ENCODE data around the gene TRHDE.

Gene TRHDE

DNA sequence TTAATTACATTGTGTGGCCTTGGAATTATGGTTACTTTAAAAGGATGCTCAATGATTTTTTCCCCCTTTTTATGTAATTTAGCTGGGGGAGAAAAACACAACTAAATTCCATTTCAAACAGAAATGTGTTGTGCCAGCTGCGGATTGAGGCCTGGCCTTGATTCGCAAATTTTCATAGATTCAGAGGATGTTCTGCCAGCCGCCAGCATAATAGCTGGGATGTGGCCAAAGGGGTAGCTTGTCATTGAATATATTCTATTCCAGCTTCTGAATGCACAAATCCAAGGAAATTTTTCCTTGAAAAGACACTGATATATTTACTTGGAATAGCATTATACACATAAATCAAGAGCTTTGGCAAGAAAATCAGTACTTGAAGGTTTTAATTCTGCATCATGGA, 43.7 kb downstream of the TRHDE start:
- DNase-seq (ENCODE audit: low read depth in 2 of 2) = no peak

GRCh38 chr12:72318341-72318740, 46.2 kb downstream of the TRHDE start:
- DNase-seq (ENCODE audit: low read depth in 2 of 2) = no peak

DNA sequence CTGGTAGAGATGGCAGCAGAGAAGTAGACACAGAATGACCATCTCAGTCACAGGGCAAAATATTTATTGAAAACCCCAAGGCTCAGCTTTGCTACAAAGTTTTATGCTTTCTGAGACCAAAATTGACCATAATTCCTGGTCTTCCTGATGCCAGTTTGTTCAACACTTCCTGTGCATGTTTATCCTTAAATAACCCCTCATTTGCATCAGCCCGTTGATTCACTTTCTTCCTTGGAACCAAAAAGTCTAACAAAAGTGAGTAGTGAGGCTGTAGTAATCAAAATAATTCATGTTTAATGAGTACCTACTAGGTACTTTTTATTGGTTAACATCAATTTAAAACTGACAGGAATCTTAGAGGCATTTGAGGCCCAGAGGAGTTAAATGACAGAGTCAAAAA, 51.7 kb downstream of the TRHDE start:
- no peak for DNase-seq (ENCODE audit: low read depth in 2 of 2)

DNA sequence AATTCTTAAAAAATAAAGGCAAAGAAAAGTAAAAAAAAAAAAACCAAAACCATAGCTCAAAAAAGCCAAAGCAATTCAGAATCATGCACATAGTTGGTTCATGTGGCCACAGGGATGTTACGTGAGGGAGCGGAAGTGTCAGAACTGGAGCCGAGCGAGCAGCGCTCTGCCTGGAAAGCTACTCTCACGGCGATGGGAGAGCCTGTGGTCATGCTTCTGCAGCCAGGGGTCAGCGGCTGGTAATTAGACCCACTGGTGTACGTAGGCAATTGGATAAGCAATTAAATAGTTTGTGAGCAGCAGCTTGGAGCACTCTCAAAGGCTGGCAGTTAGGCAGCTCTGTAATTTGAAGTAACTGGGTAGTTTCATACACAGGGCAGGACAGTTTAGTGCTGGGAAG, 58.1 kb downstream of the TRHDE start:
- no peak for DNase-seq (ENCODE audit: low read depth in 2 of 2)

DNA sequence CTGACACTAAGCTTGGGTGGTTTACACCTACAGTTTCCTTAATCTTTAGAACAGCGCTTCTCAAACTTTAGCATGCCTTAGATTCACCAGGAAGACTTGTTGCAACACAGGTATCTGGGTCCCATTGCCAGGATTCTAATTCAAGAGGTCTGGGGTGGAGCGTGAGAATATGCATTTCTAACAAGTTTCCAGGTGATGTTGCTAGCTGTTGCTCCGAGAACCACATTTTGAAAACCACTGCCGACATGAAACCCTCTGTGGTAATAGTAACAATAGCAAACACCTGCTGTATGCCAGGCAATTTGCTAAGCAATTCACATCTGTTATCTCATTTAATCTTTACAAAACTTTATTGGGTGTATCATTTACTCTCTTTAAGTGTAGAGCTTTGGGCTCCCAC, 58.6 kb downstream of the TRHDE start:
- DNase-seq (ENCODE audit: low read depth in 2 of 2) = no peak

DNA sequence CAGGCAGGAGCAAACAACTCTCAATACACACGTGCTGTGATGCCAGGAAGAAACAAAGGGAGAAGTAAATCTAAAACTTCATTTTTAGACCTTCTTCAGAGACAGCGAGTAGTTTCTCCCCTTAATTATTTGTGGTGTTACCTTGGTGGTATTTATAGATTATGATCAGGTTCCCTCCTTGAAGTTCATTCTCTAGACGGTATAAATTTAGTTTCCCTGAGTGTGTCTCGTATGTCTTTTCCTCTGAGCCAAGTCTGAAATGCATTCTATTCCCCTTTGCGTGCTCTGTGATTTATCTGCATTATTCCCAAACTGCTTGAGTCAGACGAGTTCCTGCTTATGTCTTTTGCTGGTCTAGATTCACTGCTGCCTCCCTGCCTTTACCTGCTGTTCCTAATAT, 65.2 kb downstream of the TRHDE start:
- no peak for DNase-seq (ENCODE audit: low read depth in 2 of 2)

- no peak for DNase-seq (ENCODE audit: low read depth in 2 of 2)
Measured at GRCh38 chr12:72337946-72338345, 65.8 kb downstream of the TRHDE start.

DNA sequence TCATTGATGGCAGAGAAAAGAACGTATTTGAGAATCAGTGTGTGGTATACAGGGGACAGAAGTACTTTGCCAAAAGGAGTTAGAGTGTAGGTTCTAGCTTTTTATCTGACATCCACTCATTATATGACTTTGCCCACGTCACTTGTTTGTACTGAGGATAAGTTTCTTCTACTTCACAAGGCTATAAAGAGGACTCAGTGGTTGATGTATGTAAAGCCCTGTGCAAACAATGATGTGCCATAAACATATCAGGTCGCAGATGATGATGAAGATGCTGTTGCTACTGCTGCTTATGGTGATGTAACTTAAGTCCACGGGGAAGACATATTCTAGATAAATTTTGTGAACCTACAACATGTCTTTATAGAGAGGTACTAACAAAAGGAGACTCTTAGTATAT, 66.3 kb downstream of the TRHDE start:
- no peak for DNase-seq (ENCODE audit: low read depth in 2 of 2)

GRCh38 chr12:72346363-72346944, 74.3 kb downstream of the TRHDE start:
- peak; percentile 39 to 44 for DNase-seq (ENCODE audit: low read depth in 2 of 2)

- no peak for DNase-seq (ENCODE audit: low read depth in 2 of 2)
Measured at GRCh38 chr12:72349491-72349890, 77.3 kb downstream of the TRHDE start.

DNA sequence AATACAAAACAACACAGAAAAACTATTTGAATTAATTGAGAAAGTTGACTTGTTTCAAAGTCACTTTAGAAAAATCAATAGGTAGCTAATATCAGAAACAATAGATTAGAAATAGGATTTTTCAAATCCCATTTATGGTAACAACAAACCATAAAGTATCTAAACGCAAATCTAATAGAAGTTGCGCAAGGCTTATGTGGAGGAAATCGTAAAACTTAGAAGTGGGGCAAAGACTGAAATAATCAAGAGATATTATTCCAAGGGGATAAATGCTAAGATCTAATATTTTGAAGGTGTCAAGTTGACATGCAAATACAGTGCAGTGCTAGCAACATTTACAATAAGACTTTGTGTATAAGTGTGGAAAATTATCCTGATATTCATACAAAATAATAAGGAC, 87.2 kb downstream of the TRHDE start:
- no peak for DNase-seq (ENCODE audit: low read depth in 2 of 2)

DNA sequence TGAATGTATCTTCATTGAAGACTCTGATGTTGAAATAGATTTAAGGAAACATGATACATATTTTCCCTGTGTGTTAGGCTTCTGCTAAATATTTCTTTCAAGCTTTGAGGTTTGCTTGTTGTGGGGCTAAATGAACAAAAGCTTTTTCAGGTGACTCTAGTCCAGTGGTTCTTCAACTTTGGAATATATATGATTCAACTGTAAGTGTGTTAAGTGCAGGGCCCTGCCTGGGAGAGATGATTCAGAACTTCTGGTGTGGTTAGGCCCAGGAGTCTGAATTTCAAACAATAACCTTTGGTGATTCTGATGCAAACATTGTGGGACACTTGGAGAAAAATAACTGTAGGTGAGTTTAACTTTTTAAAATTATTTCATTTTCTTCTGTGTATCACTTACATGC, 93.0 kb downstream of the TRHDE start:
- DNase-seq (ENCODE audit: low read depth in 2 of 2) = no peak

DNA sequence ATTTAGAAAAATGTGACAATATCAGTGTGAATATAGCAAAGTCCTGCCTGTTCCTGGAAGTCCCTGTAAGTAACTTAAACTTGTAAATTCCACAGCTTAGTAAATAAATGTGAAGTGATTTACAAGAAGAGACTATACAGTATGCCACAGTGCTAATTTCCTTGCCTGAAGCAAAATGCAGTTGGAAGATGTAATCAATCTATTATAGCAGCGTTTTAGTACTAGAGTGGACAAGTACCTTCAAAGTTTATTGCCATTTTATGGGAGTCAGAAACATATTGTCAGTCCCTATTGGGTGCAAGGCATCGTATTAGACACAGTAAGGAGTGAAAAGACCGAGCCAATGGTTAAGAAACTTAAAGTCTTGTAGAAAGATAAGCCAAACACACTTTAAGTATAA, 94.1 kb downstream of the TRHDE start:
- no peak for DNase-seq (ENCODE audit: low read depth in 2 of 2)

DNA sequence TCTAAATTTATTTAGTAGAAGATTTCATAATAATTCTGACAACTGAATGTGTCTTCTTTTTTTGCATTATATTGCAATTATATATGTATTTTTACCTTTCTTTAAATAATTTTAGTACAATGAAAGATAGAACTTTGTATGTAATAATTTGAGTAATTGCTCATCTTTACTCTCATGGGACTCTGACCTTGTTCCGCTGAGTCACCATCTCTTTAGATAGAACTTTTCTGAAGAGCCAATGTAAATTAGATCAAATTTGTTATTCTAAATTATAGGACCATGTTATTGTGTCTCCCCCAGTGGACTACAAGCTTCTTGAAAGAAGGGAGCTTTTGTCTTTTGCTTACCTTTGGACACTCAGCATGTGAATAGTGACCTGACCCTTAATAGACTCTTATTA, 96.1 kb downstream of the TRHDE start:
- DNase-seq (ENCODE audit: low read depth in 2 of 2) = no peak

- no peak for DNase-seq (ENCODE audit: low read depth in 2 of 2)
Measured at GRCh38 chr12:72368719-72369422, 96.7 kb downstream of the TRHDE start.

- no peak for DNase-seq (ENCODE audit: low read depth in 2 of 2)
Measured at GRCh38 chr12:72369423-72369959, 97.3 kb downstream of the TRHDE start.

DNA sequence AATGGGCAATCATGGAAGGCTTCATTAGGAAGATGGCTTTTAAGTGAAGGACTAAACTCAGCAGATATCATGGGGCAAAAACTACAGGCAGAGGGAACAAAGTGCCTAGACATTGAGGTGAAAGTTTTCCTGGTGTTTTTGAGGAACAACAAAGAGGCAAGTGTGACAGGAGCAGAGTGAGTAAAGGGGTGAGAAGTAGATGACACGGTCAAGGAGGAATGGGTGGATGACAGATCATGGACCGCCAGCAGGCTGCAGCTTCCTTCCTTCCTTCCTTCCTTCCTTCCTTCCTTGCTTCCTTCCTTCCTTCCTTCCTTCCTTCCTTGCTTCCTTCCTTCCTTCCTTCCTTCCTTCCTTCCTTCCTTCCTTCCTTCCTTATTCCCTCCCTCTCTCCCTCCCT, 108.3 kb downstream of the TRHDE start:
- DNase-seq (ENCODE audit: low read depth in 2 of 2) = no peak

DNA sequence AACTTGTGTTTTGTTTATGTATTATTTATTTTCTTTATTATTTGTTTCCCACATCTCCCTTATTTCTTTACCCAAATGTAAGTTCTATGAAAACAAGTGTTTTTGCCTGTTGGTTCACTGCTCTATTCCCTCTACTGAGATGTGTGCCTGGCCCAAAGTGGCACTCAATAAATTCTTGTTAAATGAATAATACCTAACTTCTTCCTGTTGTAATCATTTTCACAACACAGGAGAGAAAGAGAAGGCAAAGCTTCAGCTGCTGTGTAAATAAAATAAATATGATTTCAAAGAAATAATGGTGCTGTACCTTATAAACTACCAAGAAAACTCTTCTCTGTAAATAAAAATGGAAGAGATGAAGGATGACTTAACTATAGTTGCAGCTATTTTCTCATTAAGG, 116.2 kb downstream of the TRHDE start:
- DNase-seq (ENCODE audit: low read depth in 2 of 2) = no peak

DNA sequence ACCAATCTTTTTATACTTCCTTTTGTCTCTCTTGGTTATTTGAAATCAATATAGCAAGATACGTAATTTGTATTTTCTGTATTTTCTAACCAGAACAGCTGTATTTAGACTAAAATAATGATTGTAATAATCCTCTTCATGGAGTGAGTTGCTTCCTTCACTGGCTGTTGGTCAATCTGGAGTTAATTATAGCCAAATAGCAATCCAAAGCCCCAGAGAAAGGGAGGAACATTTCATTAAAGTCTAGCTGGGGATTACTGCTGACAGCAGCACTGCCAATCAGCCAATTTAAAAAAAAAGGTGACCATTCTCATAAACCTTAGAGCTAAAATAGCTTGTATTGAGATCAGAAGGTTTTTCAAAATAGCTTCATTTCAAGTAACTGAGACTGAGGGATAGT, 118.0 kb downstream of the TRHDE start:
- DNase-seq (ENCODE audit: low read depth in 2 of 2) = peak; percentile 18 to 22

GRCh38 chr12:72406111-72406510, 133.9 kb downstream of the TRHDE start:
- DNase-seq (ENCODE audit: low read depth in 2 of 2) = no peak

DNA sequence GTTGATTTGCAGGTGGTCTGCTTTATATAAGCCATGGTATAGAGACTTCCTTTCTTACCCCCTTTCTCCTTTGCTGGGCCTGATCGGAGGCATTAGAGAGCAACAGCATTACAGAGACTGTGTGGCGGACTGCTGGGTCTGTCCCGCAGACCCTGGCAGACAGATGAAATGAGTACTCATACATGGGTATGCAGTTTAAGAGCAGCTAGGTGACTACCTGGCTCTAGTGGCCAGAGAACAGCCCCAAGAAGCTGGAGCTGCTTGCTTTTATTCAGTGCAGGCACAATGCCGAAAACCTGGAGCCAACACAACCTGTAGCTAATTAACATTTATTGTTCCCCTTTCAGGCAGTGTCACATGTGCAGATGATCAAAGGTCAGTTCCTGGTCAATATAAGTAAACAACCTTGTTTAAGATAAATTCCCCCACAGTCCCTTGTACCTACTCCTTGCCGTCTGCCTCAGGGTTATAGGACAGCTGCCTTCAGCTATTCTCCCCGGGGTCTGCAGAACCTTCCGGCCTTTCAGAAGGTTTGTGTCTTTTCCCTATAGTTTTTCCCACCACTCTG, 160.0 kb downstream of the TRHDE start:
- no peak for DNase-seq (ENCODE audit: low read depth in 2 of 2)

- no peak for DNase-seq (ENCODE audit: low read depth in 2 of 2)
Measured at GRCh38 chr12:72433298-72433697, 161.1 kb downstream of the TRHDE start.

- no peak for DNase-seq (ENCODE audit: low read depth in 2 of 2)
Measured at GRCh38 chr12:72434999-72435398, 162.8 kb downstream of the TRHDE start.
